Stomach smooth muscle (tissue), 2 donors: Measurements from ENCODE around the gene CDK3.

Source experiments
- H3K27ac ChIP-seq: one replicate; pipeline ENCODE4 v1.7.0; 2013; ENCODE audit warnings: mild to moderate bottlenecking, low read length, inconsistent platforms
- H3K27me3 ChIP-seq, 2 donors: one replicate each; pipeline ENCODE4 v1.7.0; 2013; ENCODE audit warnings: low read length in 2 of 2; ENCODE audit not compliant: insufficient read depth in 2 of 2, control insufficient read depth in 1 of 2
- H3K36me3 ChIP-seq, 2 donors: one replicate each; pipeline ENCODE4 v1.7.0; 2013; ENCODE audit warnings: low read length in 2 of 2; ENCODE audit not compliant: control insufficient read depth in 2 of 2, insufficient read depth in 2 of 2
- H3K4me1 ChIP-seq: one replicate; pipeline ENCODE4 v1.7.0; 2013; ENCODE audit warnings: low read length; ENCODE audit not compliant: control insufficient read depth, insufficient read depth
- H3K4me3 ChIP-seq, 2 donors: one replicate each; pipeline ENCODE4 v1.7.0; 2013; ENCODE audit warnings: low read length in 2 of 2
- H3K9ac ChIP-seq, 2 donors: one replicate each; pipeline ENCODE4 v1.7.0; 2013; ENCODE audit warnings: low read length in 2 of 2, mild to moderate bottlenecking in 1 of 2
- H3K9me3 ChIP-seq, 2 donors: one replicate each; pipeline ENCODE4 v1.7.0; 2013; ENCODE audit warnings: low read length in 2 of 2; ENCODE audit not compliant: control insufficient read depth in 2 of 2
- donor health status: healthy.
- donor health status: Pancreatic carcinoma.

Gene CDK3

DNA sequence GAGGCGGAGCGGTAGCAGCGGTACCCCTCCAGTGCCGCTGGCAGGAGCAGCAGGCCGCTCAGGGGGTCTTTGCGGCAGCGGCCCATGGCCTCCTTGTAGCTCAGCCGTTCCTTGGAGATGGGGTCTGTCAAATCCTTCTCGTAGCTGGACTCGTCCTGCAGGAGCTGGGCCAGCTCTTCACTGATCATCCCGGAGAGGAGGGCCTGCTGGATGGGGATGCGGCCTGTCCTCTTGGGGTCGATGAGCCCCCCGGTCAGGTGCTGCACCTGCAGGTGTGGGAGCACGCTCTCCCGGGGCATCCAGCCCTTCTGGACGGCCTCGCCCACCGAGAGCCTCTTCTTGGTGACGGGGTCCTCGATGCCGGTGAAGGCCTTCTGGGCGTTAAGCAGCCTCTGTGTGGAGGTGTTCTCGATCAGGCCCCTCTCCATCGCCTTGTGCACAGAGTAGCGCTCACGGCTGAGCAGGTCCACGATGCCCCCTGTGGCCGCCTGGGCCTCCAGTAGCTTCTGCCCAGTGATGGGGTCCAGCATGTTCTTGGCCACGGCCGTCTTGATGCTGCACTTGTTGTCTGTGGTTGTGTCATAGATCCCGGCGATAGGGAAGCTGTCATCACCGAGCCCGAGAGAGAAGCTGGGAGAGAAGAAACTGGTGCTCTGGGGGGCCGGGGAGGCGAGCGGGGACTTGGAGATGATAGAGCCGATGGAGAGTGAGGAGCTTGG, 6.6 kb downstream of the CDK3 start:
- Histone ChIP-seq H3K27me3 (no peaks in the 10 kb centered on the region), H3K9ac (no peak overlapping the region), H3K4me3 (no peak overlapping the region), H3K4me1 (peaks cover 2% of the 10 kb centered on the region), H3K9me3 (no peaks in the 10 kb centered on the region), H3K36me3 (peaks cover 0 to 1% of the 10 kb centered on the region in 2 donors), H3K27ac (no peak overlapping the region)

DNA sequence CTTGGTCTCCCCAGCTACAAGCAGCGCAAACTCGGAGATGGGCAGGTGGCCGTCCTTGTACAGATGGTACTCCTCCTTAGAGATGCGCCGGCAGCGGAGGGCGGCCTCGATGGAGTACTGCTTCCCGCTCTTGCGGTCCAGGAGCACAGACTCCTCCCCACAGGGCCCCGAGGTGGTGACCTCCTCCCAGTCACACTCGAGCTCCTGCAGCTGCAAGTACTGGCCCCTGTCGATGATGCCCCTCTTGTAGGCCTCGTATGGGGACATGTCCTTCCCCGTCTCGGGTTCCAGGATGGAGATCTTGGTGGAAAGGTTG, 7.2 kb downstream of the CDK3 start:
- no peak overlapping the region for H3K9ac ChIP-seq
- no peaks in the 10 kb centered on the region for H3K9me3 ChIP-seq
- no peak overlapping the region for H3K27ac ChIP-seq
- H3K4me3 ChIP-seq, result no peak overlapping the region
- peaks cover 2% of the 10 kb centered on the region for H3K4me1 ChIP-seq
- no peaks in the 10 kb centered on the region for H3K36me3 ChIP-seq
- no peaks in the 10 kb centered on the region for H3K27me3 ChIP-seq

DNA sequence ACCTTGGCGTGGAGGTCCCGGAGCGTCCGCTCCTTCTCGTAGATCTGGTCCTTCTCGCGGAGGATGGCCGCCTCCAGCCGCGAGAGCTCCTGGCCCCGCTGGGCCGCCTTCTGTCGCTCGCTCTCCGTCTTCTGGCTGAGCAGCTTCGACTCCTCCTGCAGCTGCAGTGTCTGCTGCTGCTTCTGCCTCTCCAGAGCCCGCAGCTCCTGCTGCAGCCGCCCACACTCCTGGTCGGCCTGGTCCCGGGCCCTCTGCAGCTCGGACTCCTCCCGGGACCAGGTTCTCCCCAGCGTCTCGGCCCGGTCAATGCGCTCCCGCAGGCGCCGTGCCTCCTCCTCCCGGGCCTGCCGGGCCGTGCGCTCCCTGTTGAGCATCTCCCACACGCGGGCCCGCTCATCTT, 7.6 kb downstream of the CDK3 start:
- H3K36me3 ChIP-seq, result no peaks in the 10 kb centered on the region
- no peak overlapping the region for H3K4me3 ChIP-seq
- H3K9me3 ChIP-seq, result no peaks in the 10 kb centered on the region
- no peaks in the 10 kb centered on the region for H3K27me3 ChIP-seq
- no peak overlapping the region for H3K9ac ChIP-seq
- peaks cover 2% of the 10 kb centered on the region for H3K4me1 ChIP-seq
- H3K27ac ChIP-seq, result no peak overlapping the region

DNA sequence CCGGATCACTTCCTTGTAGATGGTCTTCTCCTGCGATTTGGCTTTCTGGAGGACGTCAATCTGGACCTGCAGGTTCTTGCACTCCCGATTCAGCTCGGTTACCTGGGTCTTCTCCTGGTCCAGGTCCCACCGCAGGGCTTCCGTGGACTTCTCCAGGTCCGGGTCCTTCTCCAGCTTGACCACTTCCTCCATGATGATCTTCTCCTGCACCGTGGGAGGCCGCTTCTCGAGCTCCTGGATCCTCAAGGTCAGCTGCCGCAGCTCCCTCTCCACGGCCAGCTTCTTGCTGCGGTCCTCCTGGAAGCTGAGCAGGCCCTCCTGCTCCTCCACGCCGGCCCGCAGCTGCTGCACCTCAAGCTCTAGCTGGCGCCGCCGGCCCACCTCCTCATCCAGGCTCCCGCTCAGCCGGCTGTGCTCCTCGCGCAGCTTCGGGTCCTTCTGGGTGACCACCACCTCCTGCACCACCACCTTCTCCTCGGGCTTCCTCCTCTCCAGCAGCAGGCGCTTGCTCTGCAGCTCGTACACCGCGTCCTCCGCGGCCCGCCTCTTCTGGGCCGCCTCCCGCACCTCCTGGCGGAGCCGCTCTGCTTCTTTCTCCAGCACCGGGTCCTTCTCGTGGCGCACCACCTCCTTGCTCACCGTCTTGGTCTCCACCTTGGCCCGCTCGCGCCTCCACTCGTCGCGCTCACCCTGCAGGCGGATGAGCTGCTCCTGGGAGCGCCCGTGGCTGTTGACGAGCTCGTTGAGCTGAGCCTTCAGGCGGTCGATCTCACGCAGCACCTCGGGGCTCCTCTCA, 8.2 kb downstream of the CDK3 start:
- H3K9me3 ChIP-seq, result no peaks in the 10 kb centered on the region
- H3K4me3 ChIP-seq, result no peak overlapping the region
- no peaks in the 10 kb centered on the region for H3K27me3 ChIP-seq
- no peak overlapping the region for H3K9ac ChIP-seq
- no peaks in the 10 kb centered on the region for H3K36me3 ChIP-seq
- peaks cover 2% of the 10 kb centered on the region for H3K4me1 ChIP-seq
- no peak overlapping the region for H3K27ac ChIP-seq

DNA sequence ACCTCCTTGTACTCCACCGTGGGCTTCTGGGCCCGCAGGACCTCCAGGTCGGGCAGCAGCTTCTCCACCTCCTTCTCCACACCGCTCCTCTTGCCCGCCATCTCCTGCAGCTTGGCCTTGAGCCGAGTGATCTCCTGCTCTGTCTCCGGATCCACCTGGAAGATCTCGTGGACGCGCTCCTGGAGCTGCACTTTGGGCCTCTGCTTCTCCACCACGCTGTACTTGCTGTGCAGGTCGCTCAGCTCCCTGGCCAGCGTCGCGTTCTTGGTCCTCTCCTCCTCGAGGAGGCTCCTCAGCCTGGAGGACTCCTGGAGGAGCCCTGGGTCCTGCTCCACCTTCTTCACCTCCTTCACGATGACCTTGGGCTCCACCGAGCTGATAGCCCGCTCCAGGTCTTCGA, 8.8 kb downstream of the CDK3 start:
- Histone ChIP-seq H3K27me3 (no peaks in the 10 kb centered on the region), H3K9me3 (no peaks in the 10 kb centered on the region), H3K9ac (no peak overlapping the region), H3K36me3 (no peaks in the 10 kb centered on the region), H3K27ac (no peak overlapping the region), H3K4me1 (peaks cover 8% of the 10 kb centered on the region), H3K4me3 (no peak overlapping the region)

DNA sequence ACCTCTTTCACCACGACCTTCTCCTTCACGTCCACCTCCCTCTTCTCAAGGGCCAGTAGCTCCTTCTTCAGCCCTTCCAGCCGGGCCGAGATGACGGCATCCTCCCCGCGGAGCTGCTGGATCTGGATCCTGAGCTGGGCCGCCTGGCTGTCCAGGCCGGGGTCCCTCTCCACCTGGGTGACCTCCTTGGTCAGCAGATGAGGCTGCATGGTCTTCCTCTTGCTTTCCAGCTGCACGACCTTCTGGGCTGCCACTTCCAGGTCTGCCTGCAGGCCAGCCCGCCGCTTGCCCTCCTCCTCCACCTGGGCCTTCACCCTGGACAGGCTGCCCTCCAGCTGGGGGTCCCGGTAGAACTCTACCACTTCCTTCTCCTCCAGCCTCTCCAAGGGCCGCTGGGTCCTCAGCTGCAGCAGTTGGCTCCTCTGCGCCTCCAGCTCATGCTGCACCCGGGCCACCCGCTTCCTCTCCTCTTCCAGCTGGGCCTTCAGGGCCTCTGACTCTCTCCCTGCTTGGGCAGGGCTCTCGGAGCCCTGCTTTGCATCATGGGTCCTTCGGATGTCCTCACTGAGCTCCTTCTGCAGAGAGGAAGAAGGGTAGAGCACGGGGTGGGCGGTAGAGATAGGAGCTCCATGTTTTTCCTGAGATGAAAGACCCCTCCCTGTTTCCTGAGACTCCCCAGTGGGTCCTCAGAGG, 9.5 kb downstream of the CDK3 start:
- no peak overlapping the region for H3K27ac ChIP-seq

DNA sequence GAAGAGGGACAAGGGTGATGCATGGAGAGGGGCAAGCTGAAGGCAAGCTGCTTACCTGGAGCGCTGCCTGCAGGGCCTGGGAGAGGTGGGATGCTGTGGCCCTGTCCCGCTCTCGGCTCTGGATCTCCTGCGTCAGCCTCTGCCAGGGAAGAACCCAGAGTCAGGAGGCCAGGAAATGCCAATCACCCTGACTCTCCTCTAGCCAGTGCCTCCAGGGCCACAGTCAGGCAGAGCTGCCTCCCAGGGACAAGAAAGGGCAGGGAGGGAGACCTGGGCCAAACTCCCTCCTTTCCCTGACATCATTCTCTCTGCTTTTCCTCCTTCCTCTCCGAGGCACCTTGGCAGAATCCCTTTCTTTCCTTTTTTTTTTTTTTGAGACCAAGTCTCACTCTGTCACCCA, 11.3 kb downstream of the CDK3 start:
- Histone ChIP-seq H3K27me3 (no peaks in the 10 kb centered on the region), H3K9me3 (no peaks in the 10 kb centered on the region), H3K36me3 (no peaks in the 10 kb centered on the region), H3K4me3 (no peak overlapping the region), H3K9ac (no peak overlapping the region), H3K4me1 (peaks cover 7% of the 10 kb centered on the region), H3K27ac (no peak overlapping the region)

More for the DNA sequence above, 9.5 kb downstream of the CDK3 start:
- Histone ChIP-seq H3K27me3 (no peaks in the 10 kb centered on the region), H3K36me3 (no peaks in the 10 kb centered on the region), H3K9ac (no peak overlapping the region), H3K4me3 (no peak overlapping the region), H3K4me1 (peaks cover 9% of the 10 kb centered on the region), H3K9me3 (no peaks in the 10 kb centered on the region)

DNA sequence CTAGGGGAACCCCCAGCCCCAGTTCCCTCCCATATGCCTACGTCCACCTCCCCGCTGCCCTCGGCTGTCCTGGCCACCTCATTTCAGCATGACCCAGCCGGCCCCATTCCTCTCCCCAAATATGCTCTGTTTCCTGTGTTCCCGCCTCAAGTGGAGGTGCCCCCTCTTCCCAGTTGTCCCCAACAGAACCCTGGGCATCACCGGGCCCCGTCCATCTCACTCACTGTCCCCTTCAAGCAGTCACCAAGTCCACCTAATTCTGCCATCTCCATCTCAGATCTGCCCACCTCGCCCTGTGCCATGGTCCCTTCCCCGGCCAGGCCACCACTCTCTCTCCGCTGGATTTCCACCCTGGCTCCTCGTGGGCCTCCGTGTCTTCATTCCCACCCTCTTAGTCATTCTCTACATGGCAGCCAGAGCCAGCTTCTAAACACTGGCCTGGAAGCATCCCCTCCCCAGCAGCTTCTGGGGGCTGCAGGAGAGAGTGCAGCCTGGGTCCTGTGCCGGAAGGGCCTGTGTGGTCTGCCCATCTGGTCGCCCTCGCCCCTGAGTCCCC, 12.8 kb downstream of the CDK3 start:
- no peaks in the 10 kb centered on the region for H3K9me3 ChIP-seq
- no peak overlapping the region for H3K27ac ChIP-seq
- H3K4me1 ChIP-seq, result peaks cover 7% of the 10 kb centered on the region
- no peak overlapping the region for H3K4me3 ChIP-seq
- no peaks in the 10 kb centered on the region for H3K36me3 ChIP-seq
- no peaks in the 10 kb centered on the region for H3K27me3 ChIP-seq
- H3K9ac ChIP-seq, result no peak overlapping the region

DNA sequence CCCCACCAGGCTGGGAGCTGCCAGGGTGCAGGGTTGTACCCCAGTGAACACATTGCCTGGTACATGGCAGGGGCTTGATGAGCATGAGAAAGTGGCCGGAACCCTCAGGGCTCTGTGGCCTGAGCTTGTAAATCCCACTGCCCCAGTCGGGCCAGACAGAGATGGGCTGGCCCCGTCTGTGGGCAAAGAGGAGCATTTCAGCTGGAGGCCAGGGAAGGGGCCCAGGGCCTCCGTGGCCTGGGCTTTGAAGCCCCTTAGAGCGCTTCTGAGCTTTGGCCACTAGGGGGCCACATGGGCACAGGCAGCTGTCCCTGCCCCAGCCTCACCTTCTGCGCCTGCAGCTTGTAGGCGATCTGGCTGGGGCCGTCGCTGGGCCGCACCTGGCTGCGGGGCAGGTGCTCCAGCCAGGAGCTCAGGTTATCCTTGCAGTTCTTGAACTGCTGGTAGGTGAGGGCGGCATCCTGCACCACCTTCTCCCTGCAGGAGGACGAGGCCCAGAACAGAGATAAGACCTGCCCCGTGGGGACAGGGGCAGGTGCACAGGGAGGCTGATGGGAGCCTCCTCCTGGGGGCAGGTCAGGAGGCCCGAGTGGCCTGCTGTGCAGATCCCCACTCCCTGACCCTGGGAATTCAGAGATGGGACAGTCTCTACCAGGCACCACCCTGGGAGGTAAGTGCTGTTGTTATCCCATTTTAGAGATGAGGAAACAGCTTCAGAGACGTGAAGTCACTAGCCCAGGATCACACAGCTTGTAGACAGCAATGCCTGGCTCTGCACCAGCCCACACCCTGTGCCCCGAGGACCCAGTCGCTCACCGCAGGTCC, 13.7 kb downstream of the CDK3 start:
- Histone ChIP-seq H3K4me1 (peaks cover 7% of the 10 kb centered on the region), H3K27me3 (no peaks in the 10 kb centered on the region), H3K9ac (peak overlapping the region; percentile 32 to 51), H3K9me3 (no peaks in the 10 kb centered on the region), H3K4me3 (no peak overlapping the region), H3K36me3 (no peaks in the 10 kb centered on the region), H3K27ac (no peak overlapping the region)

DNA sequence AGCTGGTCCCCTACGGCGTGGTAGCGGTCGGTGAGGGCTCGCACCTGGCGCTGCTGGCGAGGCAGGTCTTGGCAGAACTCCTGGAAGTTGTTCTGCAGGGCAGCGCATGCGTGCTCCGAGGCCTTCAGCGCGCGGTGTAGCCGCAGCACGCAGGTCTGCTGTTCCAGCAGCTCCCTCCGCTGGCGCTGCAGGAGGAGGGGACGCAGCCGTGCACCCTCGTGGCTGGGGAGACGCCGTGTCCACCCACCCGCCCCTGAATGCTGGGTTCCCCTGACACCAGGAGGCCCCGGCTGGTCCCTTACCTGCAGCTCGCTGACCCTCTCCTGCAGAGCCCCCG, 14.2 kb downstream of the CDK3 start:
- no peak overlapping the region for H3K9ac ChIP-seq
- no peak overlapping the region for H3K4me3 ChIP-seq
- no peaks in the 10 kb centered on the region for H3K36me3 ChIP-seq
- H3K27ac ChIP-seq, result no peak overlapping the region
- H3K27me3 ChIP-seq, result no peaks in the 10 kb centered on the region
- H3K9me3 ChIP-seq, result no peaks in the 10 kb centered on the region
- peaks cover 7% of the 10 kb centered on the region for H3K4me1 ChIP-seq
